GM06990 (cell line): ENCODE measurements around the gene RNF217.

Experiments
- DNase-seq: peaks from one replicate; pipeline ENCODE4 v3.0.0-alpha.2; 2011; ENCODE audit not compliant: insufficient read length; ENCODE audit errors: extremely low read depth
- H3K27me3 ChIP-seq: replicated peaks from 2 replicates; pipeline ENCODE4 v1.6.0; 2011; ENCODE audit warnings: low read length; ENCODE audit not compliant: control insufficient read depth, insufficient read depth
- H3K36me3 ChIP-seq: 2 replicates; pipeline ENCODE4 v1.5.1; 2011; ENCODE audit warnings: low read length; ENCODE audit not compliant: control insufficient read depth, insufficient read depth
- H3K4me3 ChIP-seq: replicated peaks from 2 replicates; pipeline ENCODE4 v1.5.1; 2011; ENCODE audit warnings: low read depth, mild to moderate bottlenecking, control low read depth, low read length
- CTCF ChIP-seq: IDR thresholded peaks from 2 replicates; pipeline ENCODE4 v1.5.1; 2011; ENCODE audit warnings: low read length, control low read depth, mild to moderate bottlenecking, inconsistent platforms; ENCODE audit not compliant: insufficient read depth, poor library complexity, severe bottlenecking

Gene RNF217

DNA sequence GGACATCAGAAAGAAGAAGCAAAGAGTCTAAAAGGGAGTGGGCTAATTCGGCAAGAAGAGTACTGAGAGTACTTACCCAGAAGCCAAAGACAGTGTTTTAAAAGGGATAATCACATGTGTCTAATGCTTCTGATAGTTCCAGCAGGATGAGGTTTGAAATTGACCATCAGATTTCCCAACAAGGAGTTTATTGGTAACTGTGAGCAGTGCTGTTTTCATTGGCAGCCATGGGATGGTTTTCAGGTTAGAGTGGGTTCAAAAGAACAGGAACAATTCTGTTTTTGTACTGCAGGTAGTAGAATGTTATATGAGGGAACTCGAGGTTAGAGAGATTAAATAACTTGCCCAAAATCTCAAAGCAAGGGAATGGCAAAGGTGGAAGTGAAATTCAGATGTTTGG, 8.5 kb downstream of the RNF217 start:
- H3K4me3 ChIP-seq: no peak overlapping the region
- H3K27me3 ChIP-seq: no peaks in the 10 kb centered on the region
- H3K36me3 ChIP-seq: no peaks in the 10 kb centered on the region
- TF ChIP-seq CTCF: no peak
- no peak for DNase-seq

- no peak for TF ChIP-seq CTCF
- no peak for DNase-seq
- H3K36me3 ChIP-seq: no peaks in the 10 kb centered on the region
- no peak overlapping the region for H3K4me3 ChIP-seq
- no peaks in the 10 kb centered on the region for H3K27me3 ChIP-seq
Measured at GRCh38 chr6:124973780-124974179, 11.5 kb downstream of the RNF217 start.

DNA sequence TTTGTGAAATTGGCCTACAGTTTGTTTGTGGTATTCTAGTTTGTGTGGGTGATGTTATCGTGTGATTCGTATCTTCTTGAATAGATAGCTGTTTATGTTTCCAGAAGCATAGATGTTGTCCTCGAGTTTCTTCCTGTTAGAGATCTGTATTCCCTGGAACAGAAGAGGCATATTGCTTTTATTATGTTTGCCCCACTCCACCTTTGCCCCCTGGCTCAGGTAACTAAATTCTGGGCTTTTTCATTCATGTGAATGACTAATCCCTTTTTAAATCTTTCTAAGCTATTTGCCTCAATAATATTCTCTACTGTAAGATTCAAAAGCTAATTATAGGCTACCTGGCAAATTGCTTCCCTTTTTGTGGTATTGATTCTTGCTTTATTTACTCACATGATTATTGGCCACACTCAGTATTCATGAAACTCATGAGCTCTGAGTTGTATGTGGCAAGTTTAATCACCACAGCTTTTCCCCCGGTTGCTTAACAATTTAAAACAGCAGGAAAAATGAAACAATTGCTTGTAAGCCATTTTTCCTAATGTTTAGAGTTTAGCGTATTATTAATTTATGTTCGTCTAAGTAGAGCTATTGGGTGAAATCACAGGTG, 12.6 kb downstream of the RNF217 start:
- H3K36me3 ChIP-seq: no peaks in the 10 kb centered on the region
- DNase-seq: no peak
- H3K4me3 ChIP-seq: no peak overlapping the region
- no peaks in the 10 kb centered on the region for H3K27me3 ChIP-seq
- no peak for TF ChIP-seq CTCF

DNA sequence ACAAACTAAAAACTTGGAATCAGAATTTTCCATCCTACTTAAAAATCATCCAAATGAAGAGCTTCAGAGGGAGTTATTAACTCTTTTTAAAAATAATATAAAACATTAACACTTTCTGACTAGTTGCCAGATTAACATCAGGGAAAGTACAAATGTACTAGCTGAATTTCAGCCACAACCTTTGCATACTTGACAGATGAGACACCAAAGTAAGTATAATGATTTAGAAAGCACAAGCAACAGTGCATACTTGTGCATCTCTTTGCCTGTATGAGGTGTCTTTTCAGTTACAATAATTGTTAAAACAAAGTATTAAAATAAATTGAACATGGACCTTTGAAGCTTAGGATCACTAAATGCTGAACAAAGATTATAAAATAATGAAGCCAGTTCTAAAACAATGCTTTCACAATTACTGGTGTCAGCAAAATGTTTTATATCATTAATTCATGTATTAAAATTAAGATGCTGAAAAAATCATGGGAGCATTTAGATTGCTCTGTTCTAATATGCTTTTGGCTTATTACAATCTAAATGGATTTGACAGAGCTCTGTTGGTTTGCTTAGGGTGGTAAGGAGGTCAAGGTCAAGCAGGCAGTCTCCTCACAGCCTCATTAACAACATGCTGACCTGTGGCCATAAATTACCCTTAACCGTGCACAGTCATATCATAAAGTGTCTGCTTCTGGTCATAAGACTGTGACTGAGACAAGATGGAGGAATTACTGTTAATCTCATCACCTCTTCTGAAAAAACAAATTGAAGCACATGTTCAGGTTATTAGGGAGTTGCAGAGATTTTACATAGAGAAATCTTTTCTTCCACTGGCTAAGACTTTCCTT, 15.1 kb downstream of the RNF217 start:
- no peak for TF ChIP-seq CTCF
- Histone ChIP-seq H3K4me3 (no peak overlapping the region), H3K27me3 (no peaks in the 10 kb centered on the region), H3K36me3 (no peaks in the 10 kb centered on the region)
- no peak for DNase-seq

- no peaks in the 10 kb centered on the region for H3K36me3 ChIP-seq
- TF ChIP-seq CTCF: no peak
Measured at GRCh38 chr6:124978451-124979293, 16.4 kb downstream of the RNF217 start.

More at GRCh38 chr6:124978451-124979293, 16.4 kb downstream of the RNF217 start:
- H3K4me3 ChIP-seq: no peak overlapping the region
- no peak for DNase-seq
- no peaks in the 10 kb centered on the region for H3K27me3 ChIP-seq
